Endodermal cell (in vitro differentiated cells): ENCODE measurements around the gene COX7B2. TPM values are rescaled to one million over a fixed set of nuclear protein-coding genes. Genes with fewer than 3 reads are reported as not detected.

Experiments used
- DNase-seq: peaks from one replicate; pipeline ENCODE4 v3.0.0-alpha.2; 2017
- H3K27ac ChIP-seq: 2 replicates; pipeline ENCODE4 v1.5.1; 2013; ENCODE audit warnings: mild to moderate bottlenecking, low read depth, low read length, moderate library complexity
- H3K27me3 ChIP-seq: 2 replicates; pipeline ENCODE4 v1.6.1; 2013; ENCODE audit warnings: mild to moderate bottlenecking, low read length, moderate library complexity; ENCODE audit not compliant: insufficient read depth, control insufficient read depth, poor library complexity, severe bottlenecking
- H3K36me3 ChIP-seq: 2 replicates; pipeline ENCODE4 v1.7.0; 2013; ENCODE audit warnings: mild to moderate bottlenecking, low read length, moderate library complexity; ENCODE audit not compliant: control insufficient read depth, insufficient read depth
- H3K4me1 ChIP-seq: one replicate; pipeline ENCODE4 v1.7.0; 2013; ENCODE audit warnings: low read length; ENCODE audit not compliant: control insufficient read depth, insufficient read depth
- H3K4me3 ChIP-seq: 2 replicates; pipeline ENCODE4 v1.5.1; 2013; ENCODE audit warnings: mild to moderate bottlenecking, low read length, moderate library complexity
- H3K9ac ChIP-seq: 2 replicates; pipeline ENCODE4 v1.6.1; 2013; ENCODE audit warnings: mild to moderate bottlenecking, low read length, moderate library complexity; ENCODE audit not compliant: poor library complexity, severe bottlenecking; ENCODE audit errors: extremely low read depth
- H3K9me3 ChIP-seq: 2 replicates; pipeline ENCODE4 v1.6.1; 2013; ENCODE audit warnings: mild to moderate bottlenecking, low read length, moderate library complexity; ENCODE audit not compliant: control insufficient read depth
- H3K27ac Mint-ChIP-seq: 2 replicates; pipeline ENCODE4 v1.8.0; 2020; ENCODE audit warnings: mixed read lengths
- H3K27me3 Mint-ChIP-seq: 2 replicates; pipeline ENCODE4 v1.8.0; 2021; ENCODE audit warnings: mild to moderate bottlenecking, mixed read lengths; ENCODE audit not compliant: insufficient read depth
- H3K36me3 Mint-ChIP-seq: 2 replicates; pipeline ENCODE4 v1.8.0; 2020; ENCODE audit warnings: low read depth, mixed read lengths
- H3K4me1 Mint-ChIP-seq: 2 replicates; pipeline ENCODE4 v1.8.0; 2020; ENCODE audit warnings: mixed read lengths
- H3K4me3 Mint-ChIP-seq: 2 replicates; pipeline ENCODE4 v1.8.0; 2020; ENCODE audit warnings: mild to moderate bottlenecking, moderate library complexity, mixed read lengths
- H3K9me3 Mint-ChIP-seq: 2 replicates; pipeline ENCODE4 v1.8.0; 2020; ENCODE audit warnings: mild to moderate bottlenecking, mixed read lengths
- WGBS, 2 experiments: methylation state at CpG; one replicate each; pipeline versions ENCODE4 v1.1.5 to v1.1.7; 2013; ENCODE audit warnings: missing lambda C conversion rate in 2 of 2, mixed read lengths in 1 of 2; ENCODE audit not compliant: insufficient coverage in 1 of 2, insufficient read length in 1 of 2; 5-methylcytosine and 5-hydroxymethylcytosine counted together
- total RNA-seq, 2 donors: library from RNA; stranded (reverse); fragmentation: NEBNext Ultra II Directional in 1 of 2; extraction: Animal tissue kit (Norgen Biotek cat#: 25700) in 1 of 2; gene quantifications; 2 replicates in 1 of 2; 3 replicates in 1 of 2; pipeline ENCODE4 v1.2.1, GENCODE V29; 2021
- TF ChIP-seq, protein P1 (sequence below): fragments of 200-600 bp; sonication (generic); conservative IDR thresholded peaks from 2 replicates; pipeline ENCODE4 v1.5.0; 2021; ENCODE audit warnings: antibody characterized with exemption, mild to moderate bottlenecking

The COX7B2 gene
- total RNA-seq, 2 donors from 2014 or later: not detected

GRCh38 chr4:46818604-46819003, 90.4 kb downstream of the COX7B2 start:
- H3K36me3 ChIP-seq: no peaks in the 10 kb centered on the region
- no peak overlapping the region for H3K4me3 ChIP-seq
- H3K9ac ChIP-seq: no peak overlapping the region
- Mint-ChIP-seq H3K27ac (no peak overlapping the region), H3K4me1 (no peaks in the 10 kb centered on the region), H3K4me3 (no peak overlapping the region), H3K36me3 (no peaks in the 10 kb centered on the region), H3K27me3 (no peaks in the 10 kb centered on the region), H3K9me3 (no peaks in the 10 kb centered on the region)
- no peak overlapping the region for H3K27ac ChIP-seq
- H3K4me1 ChIP-seq: no peaks in the 10 kb centered on the region
- H3K27me3 ChIP-seq: no peaks in the 10 kb centered on the region
- TF ChIP-seq, protein P1, sequence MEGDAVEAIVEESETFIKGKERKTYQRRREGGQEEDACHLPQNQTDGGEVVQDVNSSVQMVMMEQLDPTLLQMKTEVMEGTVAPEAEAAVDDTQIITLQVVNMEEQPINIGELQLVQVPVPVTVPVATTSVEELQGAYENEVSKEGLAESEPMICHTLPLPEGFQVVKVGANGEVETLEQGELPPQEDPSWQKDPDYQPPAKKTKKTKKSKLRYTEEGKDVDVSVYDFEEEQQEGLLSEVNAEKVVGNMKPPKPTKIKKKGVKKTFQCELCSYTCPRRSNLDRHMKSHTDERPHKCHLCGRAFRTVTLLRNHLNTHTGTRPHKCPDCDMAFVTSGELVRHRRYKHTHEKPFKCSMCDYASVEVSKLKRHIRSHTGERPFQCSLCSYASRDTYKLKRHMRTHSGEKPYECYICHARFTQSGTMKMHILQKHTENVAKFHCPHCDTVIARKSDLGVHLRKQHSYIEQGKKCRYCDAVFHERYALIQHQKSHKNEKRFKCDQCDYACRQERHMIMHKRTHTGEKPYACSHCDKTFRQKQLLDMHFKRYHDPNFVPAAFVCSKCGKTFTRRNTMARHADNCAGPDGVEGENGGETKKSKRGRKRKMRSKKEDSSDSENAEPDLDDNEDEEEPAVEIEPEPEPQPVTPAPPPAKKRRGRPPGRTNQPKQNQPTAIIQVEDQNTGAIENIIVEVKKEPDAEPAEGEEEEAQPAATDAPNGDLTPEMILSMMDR: no peak
- DNase-seq: no peak
- no peaks in the 10 kb centered on the region for H3K9me3 ChIP-seq
- 88% methylated on average over 2 of the region's 4 CpGs; no CpG with 5 or more reads in 1 of the 2 experiments for WGBS, 2 experiments

DNA sequence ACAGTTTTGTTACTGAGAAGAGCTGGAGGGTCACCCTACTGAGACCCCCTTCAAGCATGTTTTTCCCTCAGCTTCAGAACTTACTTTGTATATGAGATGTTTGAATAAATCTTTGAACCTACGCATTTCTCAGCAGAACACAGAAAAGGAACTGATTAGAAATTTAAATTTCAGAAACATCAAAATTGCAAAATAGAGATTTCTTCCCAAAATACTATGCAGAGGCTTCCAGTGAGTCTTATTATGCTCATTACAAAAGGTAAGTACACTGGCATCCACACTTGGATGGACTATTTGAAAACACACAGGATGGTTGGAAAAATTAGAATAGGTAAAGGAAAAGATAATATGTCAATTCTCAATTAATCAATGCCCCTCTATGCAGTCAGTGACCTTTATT, 91.2 kb downstream of the COX7B2 start:
- TF ChIP-seq, protein P1: no peak
- H3K27me3 ChIP-seq: no peaks in the 10 kb centered on the region
- H3K36me3 ChIP-seq: no peaks in the 10 kb centered on the region
- H3K36me3 Mint-ChIP-seq: no peaks in the 10 kb centered on the region
- no peak for DNase-seq
- no peaks in the 10 kb centered on the region for H3K9me3 Mint-ChIP-seq
- no peaks in the 10 kb centered on the region for H3K4me1 ChIP-seq
- no peak overlapping the region for H3K4me3 ChIP-seq
- no peaks in the 10 kb centered on the region for H3K27me3 Mint-ChIP-seq
- H3K9me3 ChIP-seq: no peaks in the 10 kb centered on the region
- no peak overlapping the region for H3K4me3 Mint-ChIP-seq
- no peak overlapping the region for H3K27ac Mint-ChIP-seq
- no peak overlapping the region for H3K9ac ChIP-seq
- 83% methylated on average over 1 of the region's 1 CpG; no CpG with 5 or more reads in 1 of the 2 experiments for WGBS, 2 experiments
- H3K4me1 Mint-ChIP-seq: no peaks in the 10 kb centered on the region
- H3K27ac ChIP-seq: no peak overlapping the region

DNA sequence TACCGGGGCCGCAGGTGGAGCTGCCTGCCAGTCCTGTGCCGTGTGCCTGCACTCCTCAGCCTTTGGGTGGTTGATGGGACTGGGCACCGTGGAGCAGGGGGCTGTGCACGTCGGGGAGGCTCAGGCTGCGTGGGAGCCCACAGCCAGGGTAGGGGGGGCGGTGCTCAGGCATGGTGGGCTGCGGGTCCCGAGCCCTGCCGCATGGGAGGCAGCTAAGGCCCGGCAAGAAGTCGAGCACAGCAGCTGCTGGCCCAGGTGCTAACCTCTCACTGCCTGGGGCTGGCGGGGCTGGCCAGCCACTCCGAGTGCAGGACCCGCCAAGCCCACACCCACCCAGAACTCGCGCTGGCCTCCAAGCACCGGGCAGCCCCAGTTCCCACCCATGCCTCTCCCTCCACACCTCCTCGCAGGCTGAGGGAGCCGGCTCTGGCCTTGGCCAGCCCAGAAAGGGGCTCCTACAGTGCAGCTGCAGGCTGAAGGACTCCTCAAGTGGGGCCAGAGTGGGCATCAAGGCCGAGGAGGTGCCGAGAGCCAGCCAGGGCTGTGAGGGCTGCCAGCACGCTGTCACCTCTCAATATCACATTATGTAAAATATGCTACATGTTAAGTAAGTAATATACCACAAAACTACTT, 104.1 kb downstream of the COX7B2 start:
- Mint-ChIP-seq H3K27ac (no peak overlapping the region), H3K4me3 (no peak overlapping the region), H3K9me3 (peaks cover 10% of the 10 kb centered on the region), H3K27me3 (no peaks in the 10 kb centered on the region), H3K36me3 (no peaks in the 10 kb centered on the region), H3K4me1 (peaks cover 20% of the 10 kb centered on the region)
- TF ChIP-seq, protein P1: no peak
- no peak overlapping the region for H3K27ac ChIP-seq
- H3K4me1 ChIP-seq: peaks cover 16% of the 10 kb centered on the region
- 95% methylated on average over 23 of the region's 24 CpGs; no CpG with 5 or more reads in 1 of the 2 experiments for WGBS, 2 experiments
- H3K27me3 ChIP-seq: no peaks in the 10 kb centered on the region
- DNase-seq: no peak
- no peaks in the 10 kb centered on the region for H3K36me3 ChIP-seq
- no peak overlapping the region for H3K9ac ChIP-seq
- H3K9me3 ChIP-seq: peaks cover 13% of the 10 kb centered on the region
- H3K4me3 ChIP-seq: no peak overlapping the region
